Neural cell (in vitro differentiated cells): Measurements from ENCODE around the gene ZNF775. TPM values are rescaled to one million over a fixed set of nuclear protein-coding genes. Genes with fewer than 3 reads are reported as not detected.

Source experiments
- H2AFZ ChIP-seq: fragments of 200-600, 300-800 bp; sonication (generic), shearing (Covaris generic); 2 replicates; pipeline ENCODE4 v1.6.0; 2014; ENCODE audit warnings: low read depth, mild to moderate bottlenecking, antibody characterized with exemption, low read length, moderate library complexity
- H3F3A ChIP-seq: fragments of 200-600 bp; shearing (Covaris generic); 2 replicates; pipeline ENCODE4 v1.6.1; 2016; ENCODE audit warnings: mild to moderate bottlenecking, moderate library complexity, mixed read lengths, antibody characterized with exemption, low read length; ENCODE audit not compliant: insufficient read depth, poor library complexity, severe bottlenecking
- H3K27ac ChIP-seq: fragments of 200-600, 300-800 bp; sonication (generic), shearing (Covaris generic); 2 replicates; pipeline ENCODE4 v1.5.1; 2014; ENCODE audit warnings: mild to moderate bottlenecking, low read length, moderate library complexity
- H3K27me3 ChIP-seq: fragments of 300-800, 200-600 bp; sonication (generic), shearing (Covaris generic); 2 replicates; pipeline ENCODE4 v1.6.0; 2014; ENCODE audit warnings: mild to moderate bottlenecking, low read depth, low read length, moderate library complexity; ENCODE audit not compliant: insufficient read depth
- H3K36me3 ChIP-seq: fragments of 300-800, 200-600 bp; sonication (generic), shearing (Covaris generic); 2 replicates; pipeline ENCODE4 v1.5.1; 2014; ENCODE audit warnings: mild to moderate bottlenecking, antibody characterized with exemption, low read length, moderate library complexity; ENCODE audit not compliant: insufficient read depth
- H3K4me2 ChIP-seq: fragments of 300-800, 200-600 bp; sonication (generic), shearing (Covaris generic); 2 replicates; pipeline ENCODE4 v1.6.0; 2014; ENCODE audit warnings: mild to moderate bottlenecking, low read length
- H3K4me3 ChIP-seq: fragments of 300-800, 200-600 bp; sonication (generic), shearing (Covaris generic); 2 replicates; pipeline ENCODE4 v1.5.1; 2014; ENCODE audit warnings: mild to moderate bottlenecking, low read length, moderate library complexity
- H3K79me2 ChIP-seq: fragments of 200-600 bp; shearing (Covaris generic); replicated peaks from 2 replicates; pipeline ENCODE4 v1.6.0; 2014; ENCODE audit warnings: mild to moderate bottlenecking, low read length, moderate library complexity; ENCODE audit not compliant: insufficient read depth
- H3K9ac ChIP-seq: fragments of 300-800, 200-600 bp; sonication (generic), shearing (Covaris generic); 2 replicates; pipeline ENCODE4 v1.6.1; 2016; ENCODE audit warnings: mild to moderate bottlenecking, low read length, mixed read lengths
- H3K9me2 ChIP-seq: fragments of 200-600 bp; shearing (Covaris generic); 2 replicates; pipeline ENCODE4 v1.6.1; 2016; ENCODE audit warnings: mild to moderate bottlenecking, low read length, mixed read lengths; ENCODE audit not compliant: insufficient read depth
- H3K9me3 ChIP-seq: fragments of 200-600, 300-800 bp; sonication (generic), shearing (Covaris generic); 2 replicates; pipeline ENCODE4 v1.6.1; 2016; ENCODE audit warnings: mild to moderate bottlenecking, mixed run types, low read length, moderate library complexity, mixed read lengths
- H4K20me1 ChIP-seq: fragments of 200-600 bp; shearing (Covaris generic); 2 replicates; pipeline ENCODE4 v1.6.1; 2016; ENCODE audit warnings: mild to moderate bottlenecking, mixed run types; ENCODE audit not compliant: insufficient read depth
- EP300 ChIP-seq: fragments of 450-650 bp; conservative IDR thresholded peaks from 2 replicates; pipeline ENCODE4 v1.6.1; 2014; ENCODE audit warnings: antibody characterized with exemption, mild to moderate bottlenecking, moderate library complexity; ENCODE audit not compliant: poor library complexity, severe bottlenecking
- EZH2 ChIP-seq: fragments of 200-600, 300-800 bp; shearing (Covaris generic), sonication (generic); IDR thresholded peaks from 2 replicates; pipeline ENCODE4 v1.6.1; 2014; ENCODE audit warnings: antibody characterized with exemption, low read length, borderline replicate concordance, mild to moderate bottlenecking; ENCODE audit not compliant: insufficient read depth, poor library complexity, severe bottlenecking
- MXI1 ChIP-seq: fragments of 450-650 bp; conservative IDR thresholded peaks from 2 replicates; pipeline ENCODE4 v1.6.1; 2014; ENCODE audit warnings: antibody characterized with exemption, mild to moderate bottlenecking; ENCODE audit not compliant: poor library complexity, severe bottlenecking
- POLR2AphosphoS5 ChIP-seq: IDR thresholded peaks from 2 replicates; pipeline ENCODE4 v1.6.1; 2012
- RAD21 ChIP-seq: fragments of 450-650 bp; conservative IDR thresholded peaks from 2 replicates; pipeline ENCODE4 v1.6.1; 2014; ENCODE audit warnings: antibody characterized with exemption, mild to moderate bottlenecking, moderate library complexity
- SMC3 ChIP-seq: fragments of 450-650 bp; conservative IDR thresholded peaks from 2 replicates; pipeline ENCODE4 v1.6.1; 2014; ENCODE audit warnings: antibody characterized with exemption, mild to moderate bottlenecking, moderate library complexity; ENCODE audit not compliant: poor library complexity
- TAF1 ChIP-seq: IDR thresholded peaks from 2 replicates; pipeline ENCODE4 v1.6.1; 2012; ENCODE audit warnings: low read depth
- polyA plus RNA-seq: library from polyadenylated mRNA; depleted of rRNA; stranded (reverse); fragments of >200 nt; gene quantifications from 2 replicates; pipeline ENCODE4 v1.2.3, GENCODE V29; 2014
- TF ChIP-seq, protein P1 (sequence below): fragments of 450-650 bp; IDR thresholded peaks from 2 replicates; pipeline ENCODE4 v1.5.1; 2014; ENCODE audit warnings: antibody characterized with exemption, mild to moderate bottlenecking, moderate library complexity; ENCODE audit not compliant: poor library complexity, severe bottlenecking
- TF ChIP-seq, protein P2 (sequence below): IDR thresholded peaks from 2 replicates; pipeline ENCODE4 v1.6.1; 2012; ENCODE audit warnings: borderline replicate concordance

Gene ZNF775
- polyA plus RNA-seq, 1 donor from 2014 or later, result 16.8 TPM

DNA sequence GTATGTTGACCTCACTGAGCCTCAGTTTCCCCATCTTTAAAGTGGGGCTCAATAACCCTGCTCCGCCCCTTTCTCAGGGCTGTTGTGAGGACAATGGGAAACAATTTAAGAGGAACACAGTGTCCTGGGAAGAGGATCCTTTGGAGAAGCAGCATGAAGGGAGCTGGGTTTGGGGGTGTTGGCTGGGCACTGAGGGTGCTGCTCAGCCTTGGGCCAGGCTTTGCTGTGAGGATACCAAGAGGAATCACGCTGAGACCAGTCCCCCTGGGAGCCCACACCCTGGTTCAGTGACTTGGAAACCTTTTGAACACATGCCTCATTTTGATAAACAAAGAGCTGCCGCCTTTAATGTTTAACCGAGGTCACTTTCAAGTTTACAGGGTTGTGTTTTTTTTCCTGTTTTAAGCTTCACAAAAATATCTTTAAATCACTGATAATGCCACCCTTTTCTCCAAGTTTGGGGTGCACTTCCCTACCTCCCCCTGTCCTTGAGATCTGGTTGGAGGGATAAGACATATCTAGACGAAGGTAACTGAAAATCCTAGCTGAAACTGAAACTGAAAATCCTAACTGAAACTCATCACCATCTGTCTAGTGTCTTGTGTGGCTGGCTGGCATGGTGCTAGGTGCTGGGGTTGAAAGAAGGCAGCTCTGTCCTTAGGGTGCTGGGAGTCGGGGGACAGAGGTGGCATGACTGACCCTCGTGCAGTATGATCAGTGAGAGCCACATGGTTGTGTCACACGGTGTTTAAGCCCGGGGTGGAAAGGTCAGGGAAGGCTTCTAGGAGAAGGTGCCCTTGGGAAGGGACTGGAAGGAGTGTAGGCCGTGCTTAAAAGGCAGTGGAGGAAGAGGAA lies 27.7 kb downstream of the ZNF775 start:
- H3K36me3 ChIP-seq, result no peaks in the 10 kb centered on the region
- no peaks in the 10 kb centered on the region for H4K20me1 ChIP-seq
- no peak overlapping the region for H3K27ac ChIP-seq
- H3K4me3 ChIP-seq, result peak overlapping the region; percentile 76
- no peak overlapping the region for H3K4me2 ChIP-seq
- no peaks in the 10 kb centered on the region for H3K9me3 ChIP-seq
- H3K9me2 ChIP-seq, result no peaks in the 10 kb centered on the region
- H3F3A ChIP-seq, result no peaks in the 10 kb centered on the region
- TF ChIP-seq MXI1 (no peak), SMC3 (no peak)
- TF ChIP-seq, protein P1, sequence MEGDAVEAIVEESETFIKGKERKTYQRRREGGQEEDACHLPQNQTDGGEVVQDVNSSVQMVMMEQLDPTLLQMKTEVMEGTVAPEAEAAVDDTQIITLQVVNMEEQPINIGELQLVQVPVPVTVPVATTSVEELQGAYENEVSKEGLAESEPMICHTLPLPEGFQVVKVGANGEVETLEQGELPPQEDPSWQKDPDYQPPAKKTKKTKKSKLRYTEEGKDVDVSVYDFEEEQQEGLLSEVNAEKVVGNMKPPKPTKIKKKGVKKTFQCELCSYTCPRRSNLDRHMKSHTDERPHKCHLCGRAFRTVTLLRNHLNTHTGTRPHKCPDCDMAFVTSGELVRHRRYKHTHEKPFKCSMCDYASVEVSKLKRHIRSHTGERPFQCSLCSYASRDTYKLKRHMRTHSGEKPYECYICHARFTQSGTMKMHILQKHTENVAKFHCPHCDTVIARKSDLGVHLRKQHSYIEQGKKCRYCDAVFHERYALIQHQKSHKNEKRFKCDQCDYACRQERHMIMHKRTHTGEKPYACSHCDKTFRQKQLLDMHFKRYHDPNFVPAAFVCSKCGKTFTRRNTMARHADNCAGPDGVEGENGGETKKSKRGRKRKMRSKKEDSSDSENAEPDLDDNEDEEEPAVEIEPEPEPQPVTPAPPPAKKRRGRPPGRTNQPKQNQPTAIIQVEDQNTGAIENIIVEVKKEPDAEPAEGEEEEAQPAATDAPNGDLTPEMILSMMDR, result no peak
- H3K27me3 ChIP-seq, result no peaks in the 10 kb centered on the region
- H3K9ac ChIP-seq, result no peak overlapping the region
- no peak overlapping the region for H2AFZ ChIP-seq
- H3K79me2 ChIP-seq, result no peaks in the 10 kb centered on the region

DNA sequence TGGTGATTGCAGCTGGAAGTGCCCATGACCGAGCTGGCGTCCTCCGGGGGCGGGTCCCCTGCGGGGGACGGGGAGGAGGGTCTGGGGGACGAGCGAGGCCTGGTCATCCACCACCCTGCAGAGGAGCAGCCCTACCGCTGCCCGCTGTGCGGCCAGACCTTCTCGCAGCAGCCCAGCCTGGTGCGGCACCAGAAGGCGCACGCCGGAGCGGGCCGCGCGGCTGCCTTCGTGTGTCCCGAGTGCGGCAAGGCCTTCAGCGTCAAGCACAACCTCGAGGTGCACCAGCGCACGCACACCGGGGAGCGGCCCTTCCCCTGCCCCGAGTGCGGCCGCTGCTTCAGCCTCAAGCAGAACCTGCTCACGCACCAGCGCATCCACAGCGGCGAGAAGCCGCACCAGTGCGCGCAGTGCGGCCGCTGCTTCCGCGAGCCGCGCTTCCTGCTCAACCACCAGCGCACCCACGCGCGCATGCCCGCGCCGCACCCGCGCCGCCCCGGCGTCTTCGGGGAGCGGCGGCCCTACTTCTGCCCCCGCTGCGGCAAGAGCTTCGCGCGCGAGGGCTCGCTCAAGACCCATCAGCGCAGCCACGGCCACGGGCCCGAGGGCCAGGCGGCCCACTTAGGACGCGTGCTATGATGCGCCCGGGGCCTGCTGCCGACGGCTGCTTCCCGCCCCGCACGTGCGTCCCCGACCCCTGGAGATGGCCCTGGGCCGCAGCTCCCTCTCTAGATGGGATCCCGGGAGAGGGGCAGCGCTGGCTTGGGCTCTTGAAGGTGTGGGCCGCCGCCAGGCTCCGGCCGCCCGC lies 28.7 kb downstream of the ZNF775 start:
- Histone ChIP-seq H3F3A (no peaks in the 10 kb centered on the region), H3K9me2 (no peaks in the 10 kb centered on the region), H3K36me3 (no peaks in the 10 kb centered on the region), H3K27me3 (no peaks in the 10 kb centered on the region), H3K4me2 (no peak overlapping the region), H3K9me3 (no peaks in the 10 kb centered on the region), H3K4me3 (no peak overlapping the region), H2AFZ (no peak overlapping the region), H3K27ac (no peak overlapping the region), H3K79me2 (no peaks in the 10 kb centered on the region), H3K9ac (no peak overlapping the region), H4K20me1 (no peaks in the 10 kb centered on the region)
- TF ChIP-seq EZH2 (no peak), MXI1 (no peak), SMC3 (no peak), POLR2AphosphoS5 (no peak), RAD21 (no peak), TAF1 (no peak), EP300 (no peak)
- TF ChIP-seq, protein P1, result no peak
- TF ChIP-seq, protein P2, sequence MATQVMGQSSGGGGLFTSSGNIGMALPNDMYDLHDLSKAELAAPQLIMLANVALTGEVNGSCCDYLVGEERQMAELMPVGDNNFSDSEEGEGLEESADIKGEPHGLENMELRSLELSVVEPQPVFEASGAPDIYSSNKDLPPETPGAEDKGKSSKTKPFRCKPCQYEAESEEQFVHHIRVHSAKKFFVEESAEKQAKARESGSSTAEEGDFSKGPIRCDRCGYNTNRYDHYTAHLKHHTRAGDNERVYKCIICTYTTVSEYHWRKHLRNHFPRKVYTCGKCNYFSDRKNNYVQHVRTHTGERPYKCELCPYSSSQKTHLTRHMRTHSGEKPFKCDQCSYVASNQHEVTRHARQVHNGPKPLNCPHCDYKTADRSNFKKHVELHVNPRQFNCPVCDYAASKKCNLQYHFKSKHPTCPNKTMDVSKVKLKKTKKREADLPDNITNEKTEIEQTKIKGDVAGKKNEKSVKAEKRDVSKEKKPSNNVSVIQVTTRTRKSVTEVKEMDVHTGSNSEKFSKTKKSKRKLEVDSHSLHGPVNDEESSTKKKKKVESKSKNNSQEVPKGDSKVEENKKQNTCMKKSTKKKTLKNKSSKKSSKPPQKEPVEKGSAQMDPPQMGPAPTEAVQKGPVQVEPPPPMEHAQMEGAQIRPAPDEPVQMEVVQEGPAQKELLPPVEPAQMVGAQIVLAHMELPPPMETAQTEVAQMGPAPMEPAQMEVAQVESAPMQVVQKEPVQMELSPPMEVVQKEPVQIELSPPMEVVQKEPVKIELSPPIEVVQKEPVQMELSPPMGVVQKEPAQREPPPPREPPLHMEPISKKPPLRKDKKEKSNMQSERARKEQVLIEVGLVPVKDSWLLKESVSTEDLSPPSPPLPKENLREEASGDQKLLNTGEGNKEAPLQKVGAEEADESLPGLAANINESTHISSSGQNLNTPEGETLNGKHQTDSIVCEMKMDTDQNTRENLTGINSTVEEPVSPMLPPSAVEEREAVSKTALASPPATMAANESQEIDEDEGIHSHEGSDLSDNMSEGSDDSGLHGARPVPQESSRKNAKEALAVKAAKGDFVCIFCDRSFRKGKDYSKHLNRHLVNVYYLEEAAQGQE, result no peak
